NCI-H774 (cell line): Measurements from ENCODE around the gene PLD2.

Experiments used
- DNase-seq: peaks from one replicate; lab custom pipeline; 2025; lab: John Stamatoyannopoulos, UW

PLD2 gene

GRCh38 chr17:4806777-4807604, at the start of gene PLD2:
TSS of gene PLD2 (plus strand) at chr17:4807152. CDS start at chr17:4807773, 621 bp downstream.
- DNase-seq = peak; percentile 71

GRCh38 chr17:4759776-4760236, 47.1 kb upstream of the PLD2 start:
- no peak for DNase-seq

- no peak for DNase-seq
Measured at GRCh38 chr17:4764595-4764994, 42.4 kb upstream of the PLD2 start.

DNA sequence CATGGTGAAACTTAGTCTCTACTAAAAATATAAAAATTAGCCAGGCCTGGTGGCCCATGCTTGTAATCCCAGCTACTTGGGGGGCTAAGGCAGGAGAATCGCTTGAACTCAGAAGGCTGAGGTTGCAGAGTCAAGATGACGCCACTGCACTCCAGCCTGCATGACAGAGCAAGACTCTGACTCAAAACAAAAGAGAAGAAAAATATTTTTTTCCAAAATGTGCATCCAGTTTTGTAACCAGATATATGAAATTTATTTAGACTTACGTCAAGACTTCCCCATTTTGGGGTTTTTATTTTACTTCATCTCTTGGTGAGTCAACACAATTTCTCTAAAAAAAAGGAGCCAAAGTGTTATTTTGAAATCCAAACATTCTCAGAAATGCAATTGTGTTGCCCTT, 40.8 kb upstream of the PLD2 start:
- DNase-seq = no peak

GRCh38 chr17:4766723-4767122, 40.2 kb upstream of the PLD2 start:
- DNase-seq = no peak

- no peak for DNase-seq
Measured at GRCh38 chr17:4768298-4768697, 38.7 kb upstream of the PLD2 start.

DNA sequence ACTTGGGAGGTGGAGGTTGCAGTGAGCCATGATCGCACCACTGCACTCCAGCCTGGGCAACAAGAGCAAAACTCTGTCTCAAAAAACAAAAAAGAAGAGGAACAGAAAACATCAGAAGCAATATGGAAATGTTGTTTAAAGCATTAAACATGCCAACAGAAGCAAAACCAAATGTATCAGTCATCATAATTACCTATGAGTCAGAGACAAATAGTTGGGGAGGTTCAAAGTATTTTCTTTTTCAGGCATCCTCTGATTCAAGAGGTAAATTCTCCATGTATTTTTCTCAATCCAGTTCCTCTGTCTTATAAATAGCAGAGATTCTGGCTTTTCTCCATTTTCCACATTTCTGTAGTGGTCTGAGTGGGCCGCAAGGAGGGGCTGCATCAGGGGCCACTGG, 37.3 kb upstream of the PLD2 start:
- no peak for DNase-seq

DNA sequence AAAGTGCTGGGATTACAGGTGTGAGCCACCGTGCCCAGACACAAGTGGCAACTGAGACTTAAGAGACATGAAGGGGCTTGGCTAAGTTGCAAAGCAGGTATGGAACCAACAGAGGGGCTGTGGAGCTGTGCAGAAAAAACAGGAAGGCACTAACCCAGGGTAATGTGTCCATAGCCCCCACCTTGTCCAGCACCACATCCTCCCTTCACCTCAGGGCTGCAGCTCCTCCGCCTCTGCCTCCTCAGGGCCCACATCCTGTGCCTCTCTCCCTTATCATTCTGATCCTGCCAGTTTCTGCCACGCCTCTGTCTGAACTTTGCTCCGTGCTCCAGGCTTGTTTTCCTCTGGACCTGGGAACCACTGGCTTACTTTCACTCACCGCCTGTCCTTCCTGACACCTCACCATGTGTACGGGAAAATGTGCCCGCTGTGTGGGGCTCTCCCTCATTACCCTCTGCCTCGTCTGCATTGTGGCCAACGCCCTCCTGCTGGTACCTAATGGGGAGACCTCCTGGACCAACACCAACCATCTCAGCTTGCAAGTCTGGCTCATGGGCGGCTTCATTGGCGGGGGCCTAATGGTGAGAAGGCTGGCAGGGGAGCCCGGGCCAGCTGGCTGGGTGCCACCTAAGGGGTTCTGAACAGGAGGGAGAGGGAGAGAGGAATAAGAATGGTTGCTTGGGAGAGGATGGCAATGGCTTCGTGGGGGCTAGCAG, 35.3 kb upstream of the PLD2 start, which contains the start of gene TM4SF5:
Gene TM4SF5, plus strand, starts transcription at position 368 of the 716 bp plus-strand sequence. Its CDS starts 37 bp downstream, at position 405.
- no peak for DNase-seq

DNA sequence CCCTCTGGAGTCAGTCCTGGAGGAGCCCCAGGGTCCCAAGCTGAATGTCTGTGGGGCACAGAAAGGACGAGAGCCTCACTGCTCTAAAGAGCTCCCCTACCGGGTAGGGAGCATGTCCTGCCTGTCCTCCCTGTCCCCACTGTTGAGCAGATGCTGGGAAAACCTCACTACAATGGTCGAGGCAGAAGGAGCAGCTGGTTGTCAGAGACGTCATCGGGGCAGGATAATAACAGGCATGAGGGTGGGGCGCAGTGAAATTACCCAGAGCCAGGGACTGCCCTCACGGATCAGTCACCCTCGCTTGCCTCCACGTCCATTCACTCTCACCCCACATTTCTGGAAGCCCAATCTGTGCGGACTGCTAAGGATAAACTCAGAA, 34.7 kb upstream of the PLD2 start:
- no peak for DNase-seq

DNA sequence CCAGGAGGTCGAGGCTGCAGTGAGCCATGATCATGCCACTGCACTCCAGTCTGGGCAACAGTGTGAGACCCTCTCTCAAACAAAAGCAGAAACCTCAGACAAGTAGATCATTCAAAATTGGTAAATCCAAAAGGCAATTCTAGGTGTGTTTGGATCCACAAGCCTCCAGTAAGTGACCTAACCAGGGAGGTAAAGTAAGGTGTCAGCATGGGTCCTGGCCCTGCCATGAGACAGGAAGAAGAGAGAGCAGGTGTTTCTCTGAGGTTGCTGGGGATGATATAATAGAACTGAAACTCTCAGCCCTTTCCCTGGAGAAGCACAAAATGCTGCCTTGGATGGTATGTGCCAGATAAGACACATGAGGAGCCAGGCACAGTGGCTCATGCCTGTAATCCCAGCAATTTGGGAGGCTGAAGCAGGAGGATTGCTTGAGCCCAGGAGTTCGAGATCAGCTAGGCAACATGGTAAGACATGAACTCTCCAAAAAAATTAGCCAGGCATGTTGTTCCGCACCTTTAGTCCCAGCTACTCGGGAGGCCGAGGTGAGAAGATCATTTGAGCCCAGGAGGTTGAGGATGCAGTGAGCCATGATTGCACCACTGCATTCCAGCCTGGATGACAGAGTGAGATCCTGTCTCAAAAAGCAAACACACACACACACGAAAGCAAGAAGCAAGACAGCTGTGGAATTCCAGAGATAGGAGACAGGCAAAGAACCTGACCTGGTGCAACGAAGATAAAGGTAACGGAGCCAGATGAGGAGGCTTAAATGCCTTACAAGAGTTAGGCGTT, 28.8 kb upstream of the PLD2 start:
- DNase-seq = no peak

DNA sequence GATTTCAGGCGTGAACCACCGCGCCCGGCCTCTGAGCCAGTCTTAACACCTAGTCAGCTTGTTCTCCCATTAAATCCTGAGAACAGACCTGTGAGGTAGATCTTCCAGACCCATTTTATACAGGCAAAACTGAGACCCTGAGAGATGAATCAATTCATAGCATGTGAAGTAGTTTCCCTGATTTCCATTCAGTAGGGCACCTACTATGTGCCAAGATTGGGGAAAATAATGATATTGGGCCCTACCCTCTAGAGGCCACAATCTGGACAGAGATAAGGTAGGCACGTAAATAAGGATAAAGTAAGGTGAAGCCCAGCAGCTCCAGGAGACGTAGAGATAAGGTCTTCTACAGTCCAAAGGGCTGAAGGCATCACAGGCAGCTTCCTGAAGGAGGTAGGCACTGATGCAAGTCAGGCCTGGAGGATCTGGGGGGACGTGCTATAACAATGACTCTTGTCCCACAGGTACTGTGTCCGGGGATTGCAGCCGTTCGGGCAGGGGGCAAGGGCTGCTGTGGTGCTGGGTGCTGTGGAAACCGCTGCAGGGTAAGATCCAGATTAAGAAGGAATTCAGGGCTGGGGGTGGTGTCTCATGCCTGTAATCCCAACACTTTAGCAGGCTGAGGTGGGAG, 26.5 kb upstream of the PLD2 start:
- no peak for DNase-seq

- no peak for DNase-seq
Measured at GRCh38 chr17:4782652-4783051, 24.3 kb upstream of the PLD2 start.

DNA sequence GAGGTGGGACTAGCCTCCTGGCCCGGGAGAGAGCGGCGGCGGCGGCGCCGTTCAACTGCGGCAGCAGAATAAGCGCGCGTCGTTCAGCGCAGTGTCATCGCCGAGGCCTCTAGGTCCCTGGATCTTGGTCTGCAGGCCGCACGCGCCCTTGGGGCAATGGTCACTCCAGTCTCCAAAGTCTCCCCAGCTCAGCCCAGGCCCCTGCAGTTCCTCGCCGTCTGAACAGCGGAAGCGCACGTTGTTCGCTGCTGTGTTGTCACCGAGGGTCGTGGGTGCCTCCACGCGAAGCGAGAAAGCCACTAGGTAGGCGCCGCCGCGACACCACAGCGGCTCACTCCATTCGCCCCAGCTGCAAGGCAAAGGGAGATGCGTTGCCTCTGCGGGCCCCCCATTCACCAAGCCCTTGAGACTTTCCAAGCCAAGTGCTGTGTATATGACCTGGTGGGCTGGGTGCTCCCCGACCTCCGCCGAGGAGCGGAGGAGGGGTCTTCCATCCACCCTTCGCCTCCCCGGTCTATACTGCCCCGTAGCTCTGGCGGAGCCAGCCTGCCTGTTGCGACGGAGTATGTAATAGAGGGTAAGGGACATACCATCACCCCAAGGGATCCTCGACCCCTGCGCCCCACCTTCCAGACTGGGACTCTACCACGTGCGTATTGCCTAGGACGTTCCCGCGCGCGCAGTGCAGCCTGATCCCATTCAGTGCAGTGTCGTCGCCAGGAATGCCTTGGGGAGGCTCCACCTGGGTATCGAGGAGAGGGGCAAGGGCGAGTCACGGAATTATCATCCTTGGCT, 21.4 kb upstream of the PLD2 start:
- no peak for DNase-seq

DNA sequence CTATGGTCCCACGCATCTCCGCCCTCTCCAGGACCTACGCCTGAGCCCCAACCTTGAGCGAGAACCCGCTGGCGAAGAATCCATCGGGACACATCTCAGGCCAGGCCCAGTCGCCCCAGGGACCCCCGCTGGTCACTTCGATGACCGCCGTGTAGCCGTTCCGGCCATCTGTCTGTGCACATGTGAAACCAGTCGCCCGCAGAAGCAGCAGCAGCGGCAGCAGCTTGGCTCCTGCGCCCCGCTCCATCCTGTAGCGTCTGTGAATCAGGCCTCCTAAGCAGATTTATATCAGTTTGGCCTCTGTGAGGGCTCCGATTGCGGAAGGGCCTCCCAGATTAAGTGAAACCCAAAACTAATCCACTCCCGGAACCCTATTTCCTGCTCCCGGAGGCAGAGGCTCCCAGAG, 20.8 kb upstream of the PLD2 start, which contains the start of gene VMO1:
Gene VMO1, minus strand, starts transcription at position 259 of the 406 bp plus-strand sequence. Its CDS starts 12 bp downstream, at position 247.
- no peak for DNase-seq

DNA sequence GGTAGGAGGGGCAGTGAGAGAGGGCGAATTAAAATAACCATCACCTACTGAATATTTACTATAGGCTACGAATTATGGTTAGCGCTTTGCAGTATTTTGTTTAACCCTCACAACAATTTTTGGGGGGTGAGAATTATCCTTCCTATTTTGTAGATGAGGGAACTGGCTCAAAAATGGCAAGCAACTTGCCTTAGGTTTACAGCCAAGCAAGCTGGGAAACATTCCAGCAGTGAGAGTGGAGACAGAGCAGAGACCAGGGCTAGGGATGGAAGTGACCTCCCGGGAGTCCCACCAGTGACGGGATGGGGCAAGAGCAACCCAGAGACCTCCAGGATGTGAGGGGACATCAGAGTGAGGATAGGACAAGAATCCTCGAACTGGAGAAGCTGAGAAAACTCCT, 20.4 kb upstream of the PLD2 start:
- DNase-seq = no peak

- DNase-seq = no peak
Measured at GRCh38 chr17:4788159-4788806, 18.7 kb upstream of the PLD2 start.

GRCh38 chr17:4788807-4789700, 17.9 kb upstream of the PLD2 start, which contains the start of gene GLTPD2:
TSS of gene GLTPD2 (plus strand) at chr17:4788964. CDS start at chr17:4789012, 48 bp downstream.
- DNase-seq = no peak

DNA sequence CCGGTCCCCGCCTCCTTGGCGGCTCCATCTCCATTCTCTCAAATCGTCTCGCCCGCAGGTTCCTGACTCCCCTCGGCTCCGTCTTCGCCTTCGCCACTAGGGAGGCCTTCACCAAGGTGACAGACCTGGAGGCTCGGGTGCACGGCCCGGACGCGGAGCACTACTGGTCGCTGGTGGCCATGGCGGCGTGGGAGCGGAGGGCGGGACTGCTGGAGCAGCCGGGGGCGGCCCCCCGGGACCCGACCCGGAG, 17.3 kb upstream of the PLD2 start:
- no peak for DNase-seq

DNA sequence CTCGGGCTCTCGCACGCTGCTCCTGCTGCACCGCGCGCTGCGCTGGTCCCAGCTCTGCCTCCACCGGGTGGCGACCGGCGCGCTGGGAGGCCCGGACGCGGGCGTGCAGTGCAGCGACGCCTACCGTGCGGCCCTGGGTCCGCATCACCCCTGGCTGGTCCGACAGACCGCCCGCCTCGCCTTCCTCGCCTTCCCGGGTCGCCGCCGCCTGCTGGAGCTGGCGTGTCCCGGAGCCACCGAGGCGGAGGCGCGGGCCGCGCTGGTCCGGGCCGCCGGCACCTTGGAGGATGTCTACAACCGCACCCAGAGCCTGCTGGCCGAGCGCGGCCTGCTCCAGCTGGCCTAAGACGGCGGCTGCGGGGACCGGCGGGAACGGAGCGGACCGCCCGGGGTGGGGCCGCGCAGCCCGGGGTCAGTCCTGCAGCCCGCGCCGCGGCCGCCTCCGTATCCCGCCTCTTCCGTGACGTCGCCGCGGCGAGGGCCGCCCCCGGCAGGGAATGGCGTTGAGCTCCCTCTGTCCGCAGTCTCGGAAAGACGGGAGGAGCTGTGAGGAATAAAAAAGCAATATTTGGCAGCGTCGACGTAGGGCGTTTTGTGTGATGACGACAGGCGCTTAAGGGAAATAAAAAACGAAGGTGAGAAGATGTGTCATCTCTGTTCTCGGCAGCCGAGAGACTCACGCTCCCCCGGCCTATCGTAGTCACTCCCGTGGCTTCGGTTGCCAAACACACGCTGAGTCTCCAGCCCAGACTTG, 16.8 kb upstream of the PLD2 start:
- DNase-seq = peak; percentile 53
